ENCODE data around the gene PIK3R6.

PIK3R6 gene

GRCh38 chr17:8835631-8836364 lies 31.7 kb downstream of the PIK3R6 start:
- no peak for TF ChIP-seq SPI1 (IDR thresholded peaks at IDR 0.05; ENCODE audit: borderline replicate concordance, low read depth)
- TF ChIP-seq REST (IDR thresholded peaks at IDR 0.05; ENCODE audit: insufficient replicate concordance, low read depth), result no peak
- TF ChIP-seq GABPA (IDR thresholded peaks at IDR 0.05; ENCODE audit: low read depth), result no peak
- TF ChIP-seq POLR2AphosphoS5 (IDR thresholded peaks at IDR 0.05; ENCODE audit: low read depth), result no peak
- TF ChIP-seq CTCF (IDR thresholded peaks at IDR 0.05; ENCODE audit: insufficient read depth, low read length), result no peak
- H3K4me3 ChIP-seq (replicated peaks; ENCODE audit: insufficient read depth, low read length), result no peak overlapping the region
- no peak for DNase-seq (ENCODE audit: low read depth in 1 of 2, low spot score in 1 of 2)

GRCh38 chr17:8835106-8835505 lies 32.4 kb downstream of the PIK3R6 start:
- DNase-seq (ENCODE audit: low read depth in 1 of 2, low spot score in 1 of 2), result no peak
- no peaks in the 10 kb centered on the region for H3K27me3 ChIP-seq (ENCODE audit: insufficient read depth, poor library complexity, severe bottlenecking)
- no peak for TF ChIP-seq SPI1 (IDR thresholded peaks at IDR 0.05; ENCODE audit: borderline replicate concordance, low read depth)
- TF ChIP-seq CTCF (IDR thresholded peaks at IDR 0.05; ENCODE audit: insufficient read depth, low read length), result no peak
- no peak for TF ChIP-seq POLR2AphosphoS5 (IDR thresholded peaks at IDR 0.05; ENCODE audit: low read depth)
- H3K27ac ChIP-seq (replicated peaks), result no peak overlapping the region
- no peak overlapping the region for H3K4me3 ChIP-seq (replicated peaks; ENCODE audit: insufficient read depth, low read length)

More at GRCh38 chr17:8835631-8836364, 31.7 kb downstream of the PIK3R6 start:
- Histone ChIP-seq H3K27ac (replicated peaks) (no peak overlapping the region), H3K27me3 (ENCODE audit: insufficient read depth, poor library complexity, severe bottlenecking) (no peaks in the 10 kb centered on the region)

GRCh38 chr17:8832711-8833352 lies 34.6 kb downstream of the PIK3R6 start:
- H3K27me3 ChIP-seq (ENCODE audit: insufficient read depth, poor library complexity, severe bottlenecking), result no peaks in the 10 kb centered on the region
- H3K4me3 ChIP-seq (replicated peaks; ENCODE audit: insufficient read depth, low read length), result no peak overlapping the region
- TF ChIP-seq CTCF (IDR thresholded peaks at IDR 0.05; ENCODE audit: insufficient read depth, low read length), result no peak
- no peak for TF ChIP-seq GABPA (IDR thresholded peaks at IDR 0.05; ENCODE audit: low read depth)
- TF ChIP-seq REST (IDR thresholded peaks at IDR 0.05; ENCODE audit: insufficient replicate concordance, low read depth), result no peak
- H3K27ac ChIP-seq (replicated peaks), result no peak overlapping the region
- no peak for DNase-seq (ENCODE audit: low read depth in 1 of 2, low spot score in 1 of 2)

Measured in HL-60 (cell line).